NCI-H1436 (cell line): ENCODE results near the gene SYNM.

Experiments used
- DNase-seq: peaks from one replicate; lab custom pipeline; 2025; lab: John Stamatoyannopoulos, UW

SYNM gene

DNA sequence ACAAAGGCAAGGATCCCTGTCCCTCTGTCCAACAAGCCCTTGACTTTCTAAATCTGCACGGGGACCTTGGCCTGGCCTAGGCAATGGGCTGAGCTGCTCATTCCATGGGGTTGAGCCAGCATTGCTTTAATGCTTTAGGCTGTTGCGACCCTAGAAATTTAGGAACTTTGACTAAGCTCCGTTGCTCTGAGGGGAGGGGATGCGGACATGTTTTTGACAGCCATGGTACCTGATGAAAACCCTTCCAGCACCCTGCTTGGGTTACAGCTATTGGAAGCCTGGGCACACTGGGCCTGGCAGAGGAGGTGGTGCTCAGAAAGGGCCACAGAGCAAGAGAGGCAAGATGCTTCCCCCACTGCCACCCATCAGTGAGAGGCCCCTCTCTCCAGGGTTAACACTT, 37.1 kb downstream of the SYNM start:
- no peak for DNase-seq

- no peak for DNase-seq
These were observed 37.7 kb downstream of the SYNM start for GRCh38 chr15:99142562-99142961.

DNA sequence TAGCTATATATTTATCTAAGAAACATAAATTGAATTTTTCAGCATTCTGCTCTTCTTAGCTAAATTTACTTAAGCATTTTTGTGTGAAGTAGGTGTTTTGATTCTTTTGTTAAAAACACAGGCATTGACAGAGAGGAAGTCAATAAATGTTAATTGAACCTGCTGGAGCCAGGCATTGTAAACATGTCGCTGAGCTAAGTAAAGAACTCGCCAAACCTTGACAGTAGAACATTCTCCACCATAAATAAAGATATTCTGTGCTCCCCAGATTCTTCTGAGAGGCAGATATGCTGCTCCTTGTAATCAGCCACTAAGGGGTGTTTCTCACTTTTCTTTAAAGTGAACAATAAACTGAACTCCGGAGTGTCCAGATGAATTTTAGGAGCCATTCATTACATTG, 38.4 kb downstream of the SYNM start:
- DNase-seq, result no peak

- DNase-seq, result no peak
These were observed 39.1 kb downstream of the SYNM start for GRCh38 chr15:99143655-99144610.

DNA sequence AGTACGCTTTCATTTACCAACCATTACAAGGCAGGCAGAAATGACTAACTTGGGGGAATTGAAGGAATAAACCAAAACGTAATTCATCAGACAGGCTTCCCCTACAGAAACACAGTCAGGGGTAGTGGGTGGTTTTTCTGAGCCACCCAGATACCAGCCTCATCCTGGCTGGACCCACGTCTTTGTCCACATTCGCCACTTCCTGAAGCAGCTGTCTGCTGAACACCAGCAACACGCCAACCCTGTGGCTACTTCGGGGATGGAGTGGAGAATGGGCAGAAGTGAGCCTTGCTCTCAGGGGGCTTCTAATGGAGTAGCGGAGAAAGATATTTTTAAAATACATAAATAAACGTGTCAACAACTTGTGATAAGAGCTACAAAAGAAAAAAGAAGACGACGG, 40.1 kb downstream of the SYNM start:
- no peak for DNase-seq

GRCh38 chr15:99145778-99146177, 40.9 kb downstream of the SYNM start:
- DNase-seq, result no peak

DNA sequence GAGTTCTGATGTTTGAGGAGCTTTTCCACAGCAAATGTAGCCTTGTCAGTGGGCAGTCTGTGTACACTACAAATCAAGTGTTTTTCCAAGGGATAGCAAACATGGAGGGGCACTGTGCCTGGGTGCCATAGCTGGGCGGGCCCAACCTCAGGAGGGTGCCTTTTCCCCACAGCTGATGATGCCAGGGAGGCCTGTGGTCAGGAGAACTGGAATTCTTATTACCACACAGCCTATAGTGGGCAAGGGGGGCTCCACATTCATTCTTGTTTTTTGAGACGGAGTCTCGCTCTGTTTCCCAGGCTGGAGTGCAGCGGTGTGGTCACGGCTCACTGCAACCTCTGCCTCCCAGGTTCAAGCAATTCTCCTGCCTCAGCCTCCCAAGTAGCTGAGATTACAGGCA, 41.8 kb downstream of the SYNM start:
- DNase-seq, result no peak

DNA sequence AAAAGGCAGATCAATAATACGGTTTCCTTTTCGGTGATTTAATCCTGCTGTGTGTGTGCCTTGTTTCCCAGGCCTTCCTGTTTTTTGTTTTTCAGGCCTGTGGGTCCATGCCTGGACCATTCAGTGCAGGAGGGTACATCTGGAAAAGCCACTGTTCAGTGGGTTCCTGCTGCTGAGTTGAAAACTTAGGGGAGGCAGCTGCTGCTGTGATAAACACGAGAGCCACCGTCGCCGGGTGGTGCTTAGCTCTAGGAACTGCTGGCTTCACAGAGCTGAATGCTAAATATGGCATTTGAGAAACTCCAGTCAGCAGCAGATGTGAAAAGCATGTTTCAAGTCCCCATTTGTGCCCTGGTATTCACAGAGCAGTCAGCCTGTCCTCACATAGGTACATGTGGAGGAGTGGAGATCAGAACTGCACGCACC, 44.0 kb downstream of the SYNM start:
- no peak for DNase-seq

DNA sequence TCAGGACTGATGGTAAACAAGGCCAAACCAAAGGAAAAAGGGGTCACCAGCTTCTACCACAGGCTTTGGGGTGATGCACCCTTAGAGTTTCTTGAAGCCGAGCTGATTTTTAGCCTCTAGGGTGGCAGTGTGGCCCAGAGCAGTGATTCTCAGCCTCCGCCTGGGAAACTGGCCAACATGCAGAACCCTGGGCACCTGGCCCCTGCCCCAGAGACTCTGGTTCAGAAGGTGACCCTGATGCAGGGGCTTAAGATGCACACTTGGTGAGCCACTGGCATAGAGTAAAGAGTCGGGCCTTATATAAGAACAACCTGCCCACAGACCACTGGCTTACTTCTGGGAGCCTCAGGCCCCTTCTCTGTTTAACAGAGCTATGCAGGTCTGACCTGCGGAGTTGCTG, 44.5 kb downstream of the SYNM start:
- DNase-seq, result no peak

DNA sequence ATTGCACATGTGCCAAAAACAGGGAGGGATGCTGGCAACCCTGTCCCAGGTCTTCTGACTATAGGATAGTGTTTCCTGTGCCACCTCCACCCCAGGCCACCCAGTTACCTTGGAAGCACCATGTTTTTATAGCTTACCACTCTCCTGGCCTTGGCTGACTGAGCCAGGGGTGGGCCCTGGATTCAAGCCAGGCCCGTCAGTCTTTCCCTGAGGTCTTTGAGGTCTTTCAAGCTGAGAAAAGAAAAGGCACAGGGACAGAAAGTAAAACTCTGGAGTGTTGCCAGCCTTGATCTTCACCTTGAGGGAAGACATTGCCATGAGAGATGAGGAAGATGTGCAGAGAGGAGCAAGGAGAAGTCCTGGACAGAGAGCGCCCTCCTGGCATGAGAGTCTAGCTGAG, 46.3 kb downstream of the SYNM start:
- no peak for DNase-seq

- no peak for DNase-seq
These were observed 48.2 kb downstream of the SYNM start for GRCh38 chr15:99153026-99153535.

- no peak for DNase-seq
These were observed 49.4 kb downstream of the SYNM start for GRCh38 chr15:99154271-99154670.

- DNase-seq, result no peak
These were observed 51.1 kb downstream of the SYNM start for GRCh38 chr15:99155961-99156443.

DNA sequence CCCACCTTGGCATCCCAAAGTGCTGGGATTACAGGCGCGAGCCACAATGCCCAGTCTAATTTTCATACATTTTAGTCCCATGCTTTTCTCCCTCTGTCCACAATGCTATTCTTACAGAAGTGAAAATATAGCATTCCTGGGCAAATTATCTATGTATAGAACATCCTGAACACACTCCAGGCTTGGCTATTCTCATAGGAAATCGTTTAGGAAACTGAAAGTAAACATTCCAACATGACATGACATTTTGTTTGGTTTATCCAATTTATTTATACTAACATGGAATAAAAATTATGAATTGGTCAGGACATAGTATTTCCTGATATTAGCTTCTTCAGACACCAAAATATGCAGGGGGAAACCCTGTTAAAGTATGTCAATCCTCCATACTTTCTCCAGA, 52.6 kb downstream of the SYNM start:
- no peak for DNase-seq

GRCh38 chr15:99158626-99159412, 53.9 kb downstream of the SYNM start:
- DNase-seq, result no peak

- no peak for DNase-seq
These were observed 58.6 kb downstream of the SYNM start for GRCh38 chr15:99163271-99164062.

DNA sequence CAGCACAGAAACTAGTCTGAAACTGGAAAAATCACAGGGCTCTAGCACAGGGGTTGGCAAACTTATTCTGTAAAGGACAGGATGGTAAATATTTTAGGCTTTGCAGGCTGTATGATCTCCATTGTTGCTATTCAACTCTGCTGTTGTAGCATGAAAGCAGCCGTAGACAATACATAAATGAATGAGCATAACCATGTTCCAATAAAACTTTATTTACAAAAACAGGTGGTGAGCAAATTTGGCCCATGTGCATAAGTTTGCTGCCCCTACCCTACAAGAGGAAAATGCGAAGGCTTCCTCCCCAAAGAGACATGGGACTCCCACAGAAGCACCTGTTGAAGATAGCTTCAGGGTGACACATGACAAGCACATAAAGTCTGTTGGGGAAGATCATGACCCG, 59.2 kb downstream of the SYNM start:
- no peak for DNase-seq

DNA sequence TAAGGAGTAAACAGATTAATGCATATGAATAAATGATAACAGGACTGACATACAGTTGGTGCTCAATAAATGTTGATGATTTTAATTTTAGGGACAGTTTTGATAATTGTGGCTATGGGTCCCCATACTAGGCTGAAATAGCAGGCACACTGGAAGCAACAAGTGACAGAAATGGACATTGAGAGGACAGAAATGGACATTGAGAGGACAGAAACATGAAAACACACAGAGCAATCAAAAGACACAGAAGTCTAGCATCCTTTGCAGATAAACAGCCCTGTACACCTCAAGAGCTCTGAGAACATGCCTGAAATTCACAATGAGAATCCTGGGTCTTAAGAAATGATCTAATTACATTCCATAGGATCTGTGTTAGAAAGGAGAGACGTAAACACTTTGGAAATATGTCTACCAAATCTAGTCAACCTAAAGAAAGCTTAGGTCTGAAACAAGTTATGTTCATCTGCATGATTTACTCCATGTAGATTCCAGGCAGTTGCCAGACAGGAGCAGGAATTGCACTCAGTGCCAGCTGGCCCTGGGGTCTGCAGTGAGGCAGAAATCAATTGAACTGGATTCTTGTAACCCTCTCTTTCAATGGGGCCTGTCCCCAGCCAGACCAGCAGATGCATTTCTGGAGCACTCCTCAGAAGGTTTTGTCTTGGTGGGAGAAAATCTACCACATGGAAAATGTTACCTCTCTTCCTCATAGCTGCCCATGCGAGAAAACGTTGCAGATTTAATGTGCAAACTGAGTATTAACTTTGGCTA, 60.3 kb downstream of the SYNM start:
- no peak for DNase-seq

DNA sequence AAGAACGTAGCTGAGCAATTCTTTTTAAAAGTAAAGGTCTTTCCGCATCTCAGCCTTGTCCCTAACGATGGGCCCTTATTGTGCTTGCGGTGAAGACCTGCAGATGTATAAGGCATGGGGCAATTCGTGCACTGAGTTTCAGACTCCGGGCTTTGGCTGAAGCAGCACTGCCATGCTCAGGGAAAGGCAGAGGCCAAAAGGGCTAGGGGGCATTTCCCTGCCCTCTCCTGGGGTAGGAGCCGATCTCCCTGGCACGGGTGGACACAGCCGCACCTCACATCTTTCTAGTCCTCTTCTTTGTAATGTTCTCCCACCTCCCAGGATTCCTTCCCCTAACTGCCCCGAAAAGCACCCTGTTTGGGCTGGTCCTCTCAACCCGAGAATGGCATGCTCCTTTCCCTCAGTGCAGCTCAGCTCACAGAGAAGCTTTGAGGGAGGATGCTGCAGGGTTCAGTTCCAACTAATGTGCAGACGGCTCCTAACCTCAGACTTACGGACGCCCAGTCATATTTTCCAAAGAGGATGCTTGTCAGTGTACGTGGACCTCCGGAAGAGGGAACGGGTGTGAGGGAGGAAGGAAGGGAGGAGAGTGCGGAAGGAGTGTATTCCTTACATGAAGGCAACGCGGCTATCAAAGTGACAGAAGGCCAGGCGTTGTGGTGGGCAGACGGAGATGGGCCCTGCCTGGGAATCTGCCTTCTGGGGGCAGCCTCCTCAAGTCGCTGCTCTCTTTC, 61.2 kb downstream of the SYNM start:
- DNase-seq, result no peak

DNA sequence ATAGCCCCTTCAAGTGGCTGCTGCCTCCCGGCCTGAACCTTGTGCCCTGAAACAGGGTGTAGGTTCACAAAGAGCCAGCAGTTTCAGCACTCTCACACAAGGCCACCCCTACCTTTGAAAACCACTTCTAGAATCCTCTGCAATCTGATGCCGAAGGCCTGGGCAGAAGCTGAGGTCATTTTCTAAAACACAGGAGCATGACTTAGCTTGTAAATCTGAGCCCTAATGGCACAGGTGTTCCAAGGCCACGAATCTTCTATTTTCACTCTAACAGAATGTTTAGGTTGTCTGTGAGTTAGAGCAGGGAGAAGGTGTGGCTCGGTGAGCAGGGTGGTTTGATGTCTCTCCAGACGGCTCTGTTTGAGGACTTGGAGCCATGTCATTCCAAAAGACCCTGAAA, 62.3 kb downstream of the SYNM start:
- DNase-seq, result no peak
